H9 (cell line): Measurements from ENCODE around the gene CRY2. TPM values are rescaled to one million over a fixed set of nuclear protein-coding genes. Genes with fewer than 3 reads are reported as not detected.

Source experiments
- DNase-seq: peaks from one replicate; pipeline ENCODE4 v3.0.0-alpha.2; 2017
- H2AFZ ChIP-seq: one replicate; pipeline ENCODE4 v1.6.1; 2013; ENCODE audit warnings: mild to moderate bottlenecking, low read length, control low read depth, moderate library complexity
- H2AK5ac ChIP-seq: 2 replicates; pipeline ENCODE4 v1.6.1; 2013; ENCODE audit warnings: low read length, control low read depth, mixed read lengths; ENCODE audit not compliant: insufficient read length
- H2BK120ac ChIP-seq: one replicate; pipeline ENCODE4 v1.6.1; 2013; ENCODE audit warnings: low read depth, mild to moderate bottlenecking, low read length, control low read depth, inconsistent platforms; ENCODE audit not compliant: poor library complexity, severe bottlenecking
- H2BK12ac ChIP-seq: 2 replicates; pipeline ENCODE4 v1.6.1; 2013; ENCODE audit warnings: low read length, control low read depth, mixed read lengths, low read depth; ENCODE audit not compliant: insufficient read length
- H2BK15ac ChIP-seq: 2 replicates; pipeline ENCODE4 v1.6.1; 2013; ENCODE audit warnings: low read depth, low read length, control low read depth
- H2BK20ac ChIP-seq: one replicate; pipeline ENCODE4 v1.6.1; 2013; ENCODE audit warnings: low read depth, mild to moderate bottlenecking, low read length, control low read depth, inconsistent platforms; ENCODE audit not compliant: poor library complexity, severe bottlenecking
- H2BK5ac ChIP-seq: 2 replicates; pipeline ENCODE4 v1.6.1; 2013; ENCODE audit warnings: low read length, control low read depth, mixed read lengths; ENCODE audit not compliant: insufficient read length
- H3K14ac ChIP-seq: 2 replicates; pipeline ENCODE4 v1.6.1; 2013; ENCODE audit warnings: low read length, control low read depth; ENCODE audit not compliant: insufficient read depth
- H3K18ac ChIP-seq: 2 replicates; pipeline ENCODE4 v1.6.1; 2013; ENCODE audit warnings: low read depth, mild to moderate bottlenecking, mixed read lengths, low read length, control low read depth; ENCODE audit not compliant: insufficient read length
- H3K23ac ChIP-seq: 2 replicates; pipeline ENCODE4 v1.6.1; 2013; ENCODE audit warnings: low read length, control low read depth, mixed read lengths, low read depth; ENCODE audit not compliant: insufficient read length
- H3K23me2 ChIP-seq: 2 replicates; pipeline ENCODE4 v1.6.1; 2013; ENCODE audit warnings: low read depth, mild to moderate bottlenecking, mixed read lengths, low read length, control low read depth; ENCODE audit not compliant: insufficient read length, poor library complexity, severe bottlenecking
- H3K27ac ChIP-seq: 2 replicates; pipeline ENCODE4 v1.5.1; 2013; ENCODE audit warnings: low read length, control low read depth, mixed read lengths, low read depth; ENCODE audit not compliant: insufficient read length
- H3K27me3 ChIP-seq: 2 replicates; pipeline ENCODE4 v1.6.1; 2013; ENCODE audit warnings: low read length, control low read depth, inconsistent platforms; ENCODE audit not compliant: insufficient read depth
- H3K4ac ChIP-seq: 2 replicates; pipeline ENCODE4 v1.6.1; 2013; ENCODE audit warnings: low read depth, mild to moderate bottlenecking, control low read depth, inconsistent platforms, low read length, moderate library complexity
- H3K4me1 ChIP-seq: 2 replicates; pipeline ENCODE4 v1.6.1; 2013; ENCODE audit warnings: low read length, control low read depth, inconsistent platforms; ENCODE audit not compliant: insufficient read depth
- H3K4me2 ChIP-seq: 2 replicates; pipeline ENCODE4 v1.6.1; 2013; ENCODE audit warnings: low read length, control low read depth, mixed read lengths; ENCODE audit not compliant: insufficient read length, insufficient read depth
- H3K56ac ChIP-seq: 2 replicates; pipeline ENCODE4 v1.6.1; 2013; ENCODE audit warnings: low read depth, mild to moderate bottlenecking, mixed read lengths, low read length, control low read depth; ENCODE audit not compliant: insufficient read length
- H3K79me1 ChIP-seq: 2 replicates; pipeline ENCODE4 v1.6.1; 2013; ENCODE audit warnings: low read depth, mild to moderate bottlenecking, moderate library complexity, low read length, control low read depth, inconsistent platforms; ENCODE audit not compliant: insufficient read depth, poor library complexity, severe bottlenecking
- H3K79me2 ChIP-seq: 2 replicates; pipeline ENCODE4 v1.6.1; 2013; ENCODE audit warnings: low read length, control low read depth, inconsistent platforms; ENCODE audit not compliant: insufficient read depth
- H3K9ac ChIP-seq: 2 replicates; pipeline ENCODE4 v1.6.1; 2013; ENCODE audit warnings: low read length, control low read depth, mixed read lengths; ENCODE audit not compliant: insufficient read length; ENCODE audit errors: extremely low read depth
- H3K9me3 ChIP-seq: one replicate; pipeline ENCODE4 v1.6.1; 2013; ENCODE audit warnings: low read depth, low read length, inconsistent platforms; ENCODE audit not compliant: control insufficient read depth
- H3T11ph ChIP-seq: one replicate; pipeline ENCODE4 v1.6.1; 2013; ENCODE audit warnings: mild to moderate bottlenecking, low read length, control low read depth, inconsistent platforms
- H4K20me1 ChIP-seq: one replicate; pipeline ENCODE4 v1.6.1; 2013; ENCODE audit not compliant: control insufficient read depth, insufficient read length, insufficient read depth
- H4K5ac ChIP-seq: 2 replicates; pipeline ENCODE4 v1.6.1; 2013; ENCODE audit warnings: low read depth, mild to moderate bottlenecking, mixed read lengths, low read length, control low read depth; ENCODE audit not compliant: insufficient read length
- H4K8ac ChIP-seq: replicated peaks from 2 replicates; pipeline ENCODE4 v1.6.1; 2013; ENCODE audit warnings: low read length, control low read depth, mixed read lengths, low read depth; ENCODE audit not compliant: insufficient read length
- H4K91ac ChIP-seq: 2 replicates; pipeline ENCODE4 v1.6.1; 2013; ENCODE audit warnings: low read depth, mild to moderate bottlenecking, moderate library complexity, mixed read lengths, low read length, control low read depth; ENCODE audit not compliant: insufficient read length
- H3K27ac Mint-ChIP-seq, 3 experiments: 2 replicates in 2 of 3; 3 replicates in 1 of 3; pipeline ENCODE4 v1.8.0; 2020 to 2021; ENCODE audit warnings: mixed read lengths in 3 of 3, mild to moderate bottlenecking in 1 of 3, moderate library complexity in 1 of 3
- H3K27me3 Mint-ChIP-seq: 2 replicates; pipeline ENCODE4 v1.8.0; 2021; ENCODE audit warnings: low read depth, mild to moderate bottlenecking, moderate library complexity, mixed read lengths
- H3K36me3 Mint-ChIP-seq, 3 experiments: 2 replicates in 2 of 3; 3 replicates in 1 of 3; pipeline ENCODE4 v1.8.0; 2020 to 2021; ENCODE audit warnings: low read depth in 3 of 3, mixed read lengths in 3 of 3; ENCODE audit not compliant: insufficient read depth in 1 of 3
- H3K4me1 Mint-ChIP-seq, 2 experiments: 2 replicates each; pipeline ENCODE4 v1.8.0; 2020; ENCODE audit warnings: mixed read lengths in 2 of 2
- H3K4me3 Mint-ChIP-seq, 2 experiments: 2 replicates in 1 of 2; 3 replicates in 1 of 2; pipeline ENCODE4 v1.8.0; 2020 to 2021; ENCODE audit warnings: mild to moderate bottlenecking in 2 of 2, mixed read lengths in 2 of 2, moderate library complexity in 1 of 2
- H3K9me3 Mint-ChIP-seq, 2 experiments: 2 replicates in 1 of 2; 3 replicates in 1 of 2; pipeline ENCODE4 v1.8.0; 2020; ENCODE audit warnings: mild to moderate bottlenecking in 2 of 2, mixed read lengths in 2 of 2, moderate library complexity in 1 of 2
- WGBS: extraction: QIAGEN DNeasy Blood & Tissue Kit; methylation state at CpG from one replicate; pipeline ENCODE4 v1.1.7; 2013; ENCODE audit warnings: missing lambda C conversion rate, low lambda C conversion rate, mixed read lengths; ENCODE audit not compliant: insufficient read length; ENCODE audit errors: extremely low coverage; 5-methylcytosine and 5-hydroxymethylcytosine counted together
- total RNA-seq: library from RNA; stranded (reverse); gene quantifications from 2 replicates; pipeline ENCODE4 v1.2.1, GENCODE V29; 2021
- TF ChIP-seq, protein P1 (sequence below): fragments of 200-600 bp; sonication (generic); conservative IDR thresholded peaks from 3 replicates; pipeline ENCODE4 v1.8.0; 2021; ENCODE audit warnings: antibody characterized with exemption, mild to moderate bottlenecking

CRY2 gene
- total RNA-seq, 1 experiment from 2014 or later, result 14.4 TPM

DNA sequence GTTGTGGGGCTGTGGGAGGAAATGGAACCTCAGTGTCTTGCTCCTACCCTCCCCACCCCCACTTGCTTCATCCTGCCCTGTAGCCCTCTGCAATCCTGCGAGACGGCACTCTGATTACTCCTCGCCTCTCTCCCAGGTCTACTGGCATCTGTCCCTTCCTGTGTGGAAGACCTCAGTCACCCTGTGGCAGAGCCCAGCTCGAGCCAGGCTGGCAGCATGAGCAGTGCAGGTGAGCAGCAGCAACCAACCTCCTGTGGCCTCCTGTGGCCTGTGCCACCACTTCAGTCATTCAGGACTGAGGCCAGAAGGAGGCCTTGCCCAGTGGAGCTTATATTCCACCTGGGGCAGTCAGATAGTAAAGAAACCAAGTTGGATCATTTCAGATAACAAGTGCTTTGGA is 23.4 kb downstream of the CRY2 start:
- Mint-ChIP-seq H3K4me1 (peaks cover 12 to 13% of the 10 kb centered on the region in 2 experiments), H3K27me3 (no peaks in the 10 kb centered on the region), H3K4me3 (no peak overlapping the region), H3K9me3 (no peaks in the 10 kb centered on the region), H3K27ac (no peak overlapping the region), H3K36me3 (peaks cover 1 to 44% (median 36%) of the 10 kb centered on the region in 3 experiments)
- H3K4ac ChIP-seq, result no peak overlapping the region
- H2BK12ac ChIP-seq, result no peak overlapping the region
- no peak overlapping the region for H2BK5ac ChIP-seq
- H3K23me2 ChIP-seq, result no peaks in the 10 kb centered on the region
- H3K56ac ChIP-seq, result no peak overlapping the region
- no peak overlapping the region for H2AK5ac ChIP-seq
- H3K79me1 ChIP-seq, result no peaks in the 10 kb centered on the region
- no peak overlapping the region for H3K4me2 ChIP-seq
- H3K9ac ChIP-seq, result no peak overlapping the region
- no CpG with 5 or more reads among the region's 4 CpGs for WGBS
- no peak overlapping the region for H3T11ph ChIP-seq
- H2AFZ ChIP-seq, result no peak overlapping the region
- no peaks in the 10 kb centered on the region for H3K79me2 ChIP-seq
- TF ChIP-seq, protein P1, sequence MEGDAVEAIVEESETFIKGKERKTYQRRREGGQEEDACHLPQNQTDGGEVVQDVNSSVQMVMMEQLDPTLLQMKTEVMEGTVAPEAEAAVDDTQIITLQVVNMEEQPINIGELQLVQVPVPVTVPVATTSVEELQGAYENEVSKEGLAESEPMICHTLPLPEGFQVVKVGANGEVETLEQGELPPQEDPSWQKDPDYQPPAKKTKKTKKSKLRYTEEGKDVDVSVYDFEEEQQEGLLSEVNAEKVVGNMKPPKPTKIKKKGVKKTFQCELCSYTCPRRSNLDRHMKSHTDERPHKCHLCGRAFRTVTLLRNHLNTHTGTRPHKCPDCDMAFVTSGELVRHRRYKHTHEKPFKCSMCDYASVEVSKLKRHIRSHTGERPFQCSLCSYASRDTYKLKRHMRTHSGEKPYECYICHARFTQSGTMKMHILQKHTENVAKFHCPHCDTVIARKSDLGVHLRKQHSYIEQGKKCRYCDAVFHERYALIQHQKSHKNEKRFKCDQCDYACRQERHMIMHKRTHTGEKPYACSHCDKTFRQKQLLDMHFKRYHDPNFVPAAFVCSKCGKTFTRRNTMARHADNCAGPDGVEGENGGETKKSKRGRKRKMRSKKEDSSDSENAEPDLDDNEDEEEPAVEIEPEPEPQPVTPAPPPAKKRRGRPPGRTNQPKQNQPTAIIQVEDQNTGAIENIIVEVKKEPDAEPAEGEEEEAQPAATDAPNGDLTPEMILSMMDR, result no peak
- H3K18ac ChIP-seq, result no peak overlapping the region
- no peak for DNase-seq
- H4K91ac ChIP-seq, result no peak overlapping the region
- no peaks in the 10 kb centered on the region for H3K27me3 ChIP-seq
- no peaks in the 10 kb centered on the region for H4K20me1 ChIP-seq
- H3K27ac ChIP-seq, result no peak overlapping the region
- no peaks in the 10 kb centered on the region for H3K9me3 ChIP-seq
- no peak overlapping the region for H2BK120ac ChIP-seq
- no peak overlapping the region for H2BK20ac ChIP-seq
- H2BK15ac ChIP-seq, result no peak overlapping the region
- no peak overlapping the region for H3K14ac ChIP-seq
- H4K8ac ChIP-seq, result no peak overlapping the region
- H4K5ac ChIP-seq, result no peak overlapping the region
- no peak overlapping the region for H3K23ac ChIP-seq
- H3K4me1 ChIP-seq, result no peaks in the 10 kb centered on the region
